ENCODE data around the gene MCRIP1. TPM values are rescaled to one million over a fixed set of nuclear protein-coding genes. Genes with fewer than 3 reads are reported as not detected.
A peak's percentile ranks its signal among the peaks of the same experiment; 100 is the strongest.

Gene MCRIP1
- total and polyA plus RNA-seq, 9 of the 15 experiments (the other 6 are each of a cell fraction or from before 2014, with no cell fraction given) = 0.39 to 35.8 (median 9.7) TPM

DNA sequence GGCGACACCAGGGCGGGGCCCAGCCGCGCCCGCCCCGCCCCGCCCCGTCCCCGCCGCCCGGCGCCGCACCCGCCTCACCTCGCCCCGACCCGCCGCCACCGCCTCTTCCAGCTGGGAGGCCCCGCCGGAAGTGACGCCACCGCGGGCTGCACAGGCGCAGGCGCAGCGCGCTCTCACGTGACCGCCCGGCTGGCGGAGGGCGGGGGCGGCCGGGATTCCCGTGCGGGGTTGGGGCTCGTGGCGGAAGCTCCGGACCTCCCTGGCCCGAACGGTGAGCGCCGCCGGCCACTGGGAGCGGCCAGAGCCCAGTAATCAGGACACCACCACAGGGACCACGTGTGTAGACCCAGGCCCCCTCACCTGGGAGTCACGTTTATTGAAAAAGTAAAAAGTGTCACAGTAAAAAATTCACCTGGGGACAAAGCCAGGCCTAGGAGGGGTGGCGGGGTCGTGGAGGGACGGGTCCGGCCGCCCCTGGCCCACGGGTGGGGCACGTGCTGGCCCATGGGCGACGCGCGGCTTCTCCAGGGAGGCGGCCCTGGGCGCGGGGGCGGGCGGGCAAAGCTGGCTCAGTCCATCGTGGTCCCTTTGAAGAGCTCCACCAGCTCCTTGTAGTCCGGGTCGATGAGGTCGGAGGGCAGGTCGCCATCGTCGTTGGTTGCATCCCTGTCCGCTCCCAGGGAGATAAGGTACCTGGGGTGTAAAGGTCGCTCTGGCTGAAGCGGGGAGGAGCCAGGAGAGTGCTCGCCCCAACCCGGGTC, at the start of gene MCRIP1 (continued):
- peak; percentile 99 for TF ChIP-seq BHLHE40 (IDR thresholded peaks at IDR 0.05; ENCODE audit: low read length)
- TF ChIP-seq XRCC4 (IDR thresholded peaks at IDR 0.05; ENCODE audit: extremely low read depth, insufficient read depth, insufficient read length) = no peak
- TF ChIP-seq CREM (IDR thresholded peaks at IDR 0.05; ENCODE audit: low read depth) = peak; percentile 94
- TF ChIP-seq TBP (optimal IDR thresholded peaks at IDR 0.05; ENCODE audit: low read depth, low read length) = peak; percentile 31

DNA sequence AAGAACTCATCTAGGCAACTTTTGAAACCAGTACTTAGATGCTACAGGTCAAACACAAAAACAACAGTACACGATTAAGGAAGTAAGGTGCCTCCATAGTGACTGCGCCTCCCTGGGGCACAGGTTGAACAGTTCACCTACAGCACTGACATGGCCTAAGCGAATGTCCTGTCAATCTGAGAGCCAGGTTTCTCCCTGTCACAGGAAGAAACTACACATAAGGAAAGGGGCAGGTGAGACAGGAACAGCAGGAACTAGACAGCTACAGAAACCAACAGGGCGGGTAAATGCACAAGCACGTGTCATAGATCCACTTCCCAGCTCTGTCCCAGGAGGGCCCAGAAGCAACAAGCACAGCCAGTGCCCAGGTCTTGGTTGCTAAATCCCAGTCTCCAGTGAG, 46.0 kb upstream of the MCRIP1 start:
- Histone ChIP-seq H3K4me1 (replicated peaks in 1 of 2; ENCODE audit: control insufficient read depth in 2 of 2, insufficient read depth in 2 of 2, low read length in 2 of 2) (peaks cover 0 to 4% of the 10 kb centered on the region in 2 experiments; a peak in 1 of 5 replicates), H3K36me3 (ENCODE audit: control insufficient read depth, insufficient read depth, low read length) (peaks cover 58% of the 10 kb centered on the region)
- no peak for FAIRE-seq
- TF ChIP-seq TCF3 (CRISPR knock-in tag; IDR thresholded peaks at IDR 0.05) (no peak), ZNF76 (CRISPR knock-in tag; IDR thresholded peaks at IDR 0.05; ENCODE audit: borderline replicate concordance) (no peak), FOXM1 (IDR thresholded peaks at IDR 0.05; ENCODE audit: low read depth) (no peak), FOXM1 (CRISPR knock-in tag; IDR thresholded peaks at IDR 0.05; ENCODE audit: low read depth) (no peak), ZBED1 (IDR thresholded peaks at IDR 0.05) (no peak), ETV5 (CRISPR knock-in tag; IDR thresholded peaks at IDR 0.05; ENCODE audit: low read depth) (no peak), XRCC3 (IDR thresholded peaks at IDR 0.05) (no peak), ZNF324 (CRISPR knock-in tag; IDR thresholded peaks at IDR 0.05) (no peak), DPF2 (IDR thresholded peaks at IDR 0.05) (no peak)
- TF ChIP-seq, protein P1, sequence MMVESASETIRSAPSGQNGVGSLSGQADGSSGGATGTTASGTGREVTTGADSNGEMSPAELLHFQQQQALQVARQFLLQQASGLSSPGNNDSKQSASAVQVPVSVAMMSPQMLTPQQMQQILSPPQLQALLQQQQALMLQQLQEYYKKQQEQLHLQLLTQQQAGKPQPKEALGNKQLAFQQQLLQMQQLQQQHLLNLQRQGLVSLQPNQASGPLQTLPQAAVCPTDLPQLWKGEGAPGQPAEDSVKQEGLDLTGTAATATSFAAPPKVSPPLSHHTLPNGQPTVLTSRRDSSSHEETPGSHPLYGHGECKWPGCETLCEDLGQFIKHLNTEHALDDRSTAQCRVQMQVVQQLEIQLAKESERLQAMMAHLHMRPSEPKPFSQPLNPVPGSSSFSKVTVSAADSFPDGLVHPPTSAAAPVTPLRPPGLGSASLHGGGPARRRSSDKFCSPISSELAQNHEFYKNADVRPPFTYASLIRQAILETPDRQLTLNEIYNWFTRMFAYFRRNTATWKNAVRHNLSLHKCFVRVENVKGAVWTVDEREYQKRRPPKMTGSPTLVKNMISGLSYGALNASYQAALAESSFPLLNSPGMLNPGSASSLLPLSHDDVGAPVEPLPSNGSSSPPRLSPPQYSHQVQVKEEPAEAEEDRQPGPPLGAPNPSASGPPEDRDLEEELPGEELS (CRISPR knock-in tag; IDR thresholded peaks at IDR 0.05; ENCODE audit: borderline replicate concordance) = no peak
- TF ChIP-seq, protein P2, sequence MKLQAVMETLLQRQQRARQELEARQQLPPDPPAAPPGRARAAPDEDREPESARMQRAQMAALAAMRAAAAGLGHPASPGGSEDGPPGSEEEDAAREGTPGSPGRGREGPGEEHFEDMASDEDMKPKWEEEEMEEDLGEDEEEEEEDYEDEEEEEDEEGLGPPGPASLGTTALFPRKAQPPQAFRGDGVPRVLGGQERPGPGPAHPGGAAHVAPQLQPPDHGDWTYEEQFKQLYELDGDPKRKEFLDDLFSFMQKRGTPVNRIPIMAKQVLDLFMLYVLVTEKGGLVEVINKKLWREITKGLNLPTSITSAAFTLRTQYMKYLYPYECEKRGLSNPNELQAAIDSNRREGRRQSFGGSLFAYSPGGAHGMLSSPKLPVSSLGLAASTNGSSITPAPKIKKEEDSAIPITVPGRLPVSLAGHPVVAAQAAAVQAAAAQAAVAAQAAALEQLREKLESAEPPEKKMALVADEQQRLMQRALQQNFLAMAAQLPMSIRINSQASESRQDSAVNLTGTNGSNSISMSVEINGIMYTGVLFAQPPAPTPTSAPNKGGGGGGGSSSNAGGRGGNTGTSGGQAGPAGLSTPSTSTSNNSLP (IDR thresholded peaks at IDR 0.05; ENCODE audit: borderline replicate concordance, low read depth, low read length) = no peak

More for the DNA sequence above, 46.0 kb upstream of the MCRIP1 start:
- intact Hi-C loops (cut with micrococcal nuclease) = no loop called here
- Histone ChIP-seq H3K9me1 (ENCODE audit: control insufficient read depth, insufficient read depth, low read length) (no peaks in the 10 kb centered on the region), H3K4me2 (ENCODE audit: insufficient read depth, low read length) (no peak overlapping the region), H3K9ac (ENCODE audit: insufficient read depth in 1 of 2, low read depth in 2 of 2, low read length in 2 of 2) (peak overlapping the region in 1 of 2 experiments; percentile 33; a peak in 1 of 4 replicates), H3K9me3 (replicated peaks; ENCODE audit: control insufficient read depth, insufficient read depth, low read depth, low read length) (no peaks in the 10 kb centered on the region), H3K4me3 (no peak overlapping the region), H2AFZ (ENCODE audit: low read depth, low read length) (no peak overlapping the region), H3K27me3 (ENCODE audit: control insufficient read depth in 2 of 2, insufficient read depth in 2 of 2, low read length in 2 of 2) (no peaks in the 10 kb centered on the region), H4K20me1 (replicated peaks; ENCODE audit: control insufficient read depth, insufficient read depth, low read length) (no peaks in the 10 kb centered on the region), H3K79me2 (ENCODE audit: control insufficient read depth, insufficient read depth, low read length) (no peaks in the 10 kb centered on the region; the same call in 2 of the 3 replicates), H3K27ac (ENCODE audit: extremely low read depth, low read depth, low read length) (no peak overlapping the region)
- POLR2A ChIA-PET = interaction anchor here (0.6 to 1.7 kb wide), 4 partner anchors 9 to 356 kb away, joined by 3 to 4 read pairs (median 4); no protein-coding TSS in a partner anchor
- ATAC-seq (peak; percentile 28), DNase-seq (ENCODE audit: extremely low read depth in 1 of 4, low spot score in 3 of 4) (peak in 1 of 4 experiments; percentile 3)
- no TSS peak for BruUV-seq (replicated peaks)
- 95% methylated on average over 5 of the region's 5 CpGs for WGBS (ENCODE audit: insufficient coverage, low coverage, missing lambda C conversion rate)
- CTCF ChIA-PET (ENCODE audit: low intra/inter-chr PET ratio) = no interaction called here
- in situ Hi-C loops (cut with MboI) = no loop called here

Data from K562 (cell line).